ENCODE results near the gene RBCK1.

- TF ChIP-seq POLR2A (IDR thresholded peaks at IDR 0.05) = no peak
- TF ChIP-seq CTCF (IDR thresholded peaks at IDR 0.05) = no peak
- TF ChIP-seq EP300 (IDR thresholded peaks at IDR 0.05) = no peak
Measured at GRCh38 chr20:430091-430999, 22.2 kb downstream of the RBCK1 start.
